Endodermal cell (in vitro differentiated cells): ENCODE results near the gene MYO16. TPM values are rescaled to one million over a fixed set of nuclear protein-coding genes. Genes with fewer than 3 reads are reported as not detected.

ENCODE experiments used
- DNase-seq: peaks from one replicate; pipeline ENCODE4 v3.0.0-alpha.2; 2017
- H3K27ac ChIP-seq: 2 replicates; pipeline ENCODE4 v1.5.1; 2013; ENCODE audit warnings: mild to moderate bottlenecking, low read depth, low read length, moderate library complexity
- H3K27me3 ChIP-seq: 2 replicates; pipeline ENCODE4 v1.6.1; 2013; ENCODE audit warnings: mild to moderate bottlenecking, low read length, moderate library complexity; ENCODE audit not compliant: insufficient read depth, control insufficient read depth, poor library complexity, severe bottlenecking
- H3K36me3 ChIP-seq: 2 replicates; pipeline ENCODE4 v1.7.0; 2013; ENCODE audit warnings: mild to moderate bottlenecking, low read length, moderate library complexity; ENCODE audit not compliant: control insufficient read depth, insufficient read depth
- H3K4me1 ChIP-seq: one replicate; pipeline ENCODE4 v1.7.0; 2013; ENCODE audit warnings: low read length; ENCODE audit not compliant: control insufficient read depth, insufficient read depth
- H3K4me3 ChIP-seq: 2 replicates; pipeline ENCODE4 v1.5.1; 2013; ENCODE audit warnings: mild to moderate bottlenecking, low read length, moderate library complexity
- H3K9ac ChIP-seq: 2 replicates; pipeline ENCODE4 v1.6.1; 2013; ENCODE audit warnings: mild to moderate bottlenecking, low read length, moderate library complexity; ENCODE audit not compliant: poor library complexity, severe bottlenecking; ENCODE audit errors: extremely low read depth
- H3K9me3 ChIP-seq: 2 replicates; pipeline ENCODE4 v1.6.1; 2013; ENCODE audit warnings: mild to moderate bottlenecking, low read length, moderate library complexity; ENCODE audit not compliant: control insufficient read depth
- H3K27ac Mint-ChIP-seq: 2 replicates; pipeline ENCODE4 v1.8.0; 2020; ENCODE audit warnings: mixed read lengths
- H3K27me3 Mint-ChIP-seq: 2 replicates; pipeline ENCODE4 v1.8.0; 2021; ENCODE audit warnings: mild to moderate bottlenecking, mixed read lengths; ENCODE audit not compliant: insufficient read depth
- H3K36me3 Mint-ChIP-seq: 2 replicates; pipeline ENCODE4 v1.8.0; 2020; ENCODE audit warnings: low read depth, mixed read lengths
- H3K4me1 Mint-ChIP-seq: 2 replicates; pipeline ENCODE4 v1.8.0; 2020; ENCODE audit warnings: mixed read lengths
- H3K4me3 Mint-ChIP-seq: 2 replicates; pipeline ENCODE4 v1.8.0; 2020; ENCODE audit warnings: mild to moderate bottlenecking, moderate library complexity, mixed read lengths
- H3K9me3 Mint-ChIP-seq: 2 replicates; pipeline ENCODE4 v1.8.0; 2020; ENCODE audit warnings: mild to moderate bottlenecking, mixed read lengths
- CTCF ChIP-seq: fragments of 200-600 bp; sonication (generic); conservative IDR thresholded peaks from 2 replicates; pipeline ENCODE4 v1.5.0; 2021; ENCODE audit warnings: antibody characterized with exemption, mild to moderate bottlenecking
- WGBS, 2 experiments: methylation state at CpG; one replicate each; pipeline versions ENCODE4 v1.1.5 to v1.1.7; 2013; ENCODE audit warnings: missing lambda C conversion rate in 2 of 2, mixed read lengths in 1 of 2; ENCODE audit not compliant: insufficient coverage in 1 of 2, insufficient read length in 1 of 2; 5-methylcytosine and 5-hydroxymethylcytosine counted together
- total RNA-seq, 2 donors: library from RNA; stranded (reverse); fragmentation: NEBNext Ultra II Directional in 1 of 2; extraction: Animal tissue kit (Norgen Biotek cat#: 25700) in 1 of 2; gene quantifications; 2 replicates in 1 of 2; 3 replicates in 1 of 2; pipeline ENCODE4 v1.2.1, GENCODE V29; 2021

MYO16 gene
- total RNA-seq, 2 donors from 2014 or later, result 0.70 to 1.2 TPM

GRCh38 chr13:108950333-108951010 lies 321.1 kb downstream of the MYO16 start:
- Mint-ChIP-seq H3K27me3 (no peaks in the 10 kb centered on the region), H3K4me3 (no peak overlapping the region), H3K9me3 (no peaks in the 10 kb centered on the region), H3K4me1 (peaks cover 7% of the 10 kb centered on the region), H3K36me3 (no peaks in the 10 kb centered on the region), H3K27ac (no peak overlapping the region)
- Histone ChIP-seq H3K9me3 (no peaks in the 10 kb centered on the region), H3K27me3 (no peaks in the 10 kb centered on the region), H3K36me3 (no peaks in the 10 kb centered on the region), H3K9ac (no peak overlapping the region), H3K4me1 (no peaks in the 10 kb centered on the region), H3K4me3 (no peak overlapping the region), H3K27ac (no peak overlapping the region)
- no peak for DNase-seq
- TF ChIP-seq CTCF, result no peak
- 93 to 95% methylated on average over 4 to 7 of the region's 8 CpGs for WGBS, 2 experiments

GRCh38 chr13:108955741-108956140 lies 326.3 kb downstream of the MYO16 start:
- DNase-seq, result no peak
- H3K27ac ChIP-seq, result no peak overlapping the region
- H3K36me3 Mint-ChIP-seq, result no peaks in the 10 kb centered on the region
- no peak overlapping the region for H3K9ac ChIP-seq
- no peaks in the 10 kb centered on the region for H3K4me1 Mint-ChIP-seq
- TF ChIP-seq CTCF, result no peak
- no peaks in the 10 kb centered on the region for H3K36me3 ChIP-seq
- 88 to 95% methylated on average over 3 to 5 of the region's 5 CpGs for WGBS, 2 experiments
- H3K9me3 ChIP-seq, result no peaks in the 10 kb centered on the region
- H3K27ac Mint-ChIP-seq, result no peak overlapping the region
- H3K4me3 Mint-ChIP-seq, result no peak overlapping the region
- H3K4me3 ChIP-seq, result no peak overlapping the region
- H3K27me3 ChIP-seq, result no peaks in the 10 kb centered on the region
- no peaks in the 10 kb centered on the region for H3K9me3 Mint-ChIP-seq
- no peaks in the 10 kb centered on the region for H3K27me3 Mint-ChIP-seq
- H3K4me1 ChIP-seq, result no peaks in the 10 kb centered on the region

- TF ChIP-seq CTCF, result peak; percentile 14
- H3K36me3 ChIP-seq, result no peaks in the 10 kb centered on the region
- Mint-ChIP-seq H3K27me3 (no peaks in the 10 kb centered on the region), H3K27ac (no peak overlapping the region), H3K4me3 (no peak overlapping the region), H3K9me3 (no peaks in the 10 kb centered on the region), H3K4me1 (no peaks in the 10 kb centered on the region), H3K36me3 (no peaks in the 10 kb centered on the region)
- no peak overlapping the region for H3K9ac ChIP-seq
- no peaks in the 10 kb centered on the region for H3K4me1 ChIP-seq
- no peak overlapping the region for H3K27ac ChIP-seq
- no peak for DNase-seq
- 87 to 96% methylated on average over 8 to 11 of the region's 11 CpGs for WGBS, 2 experiments
- no peaks in the 10 kb centered on the region for H3K9me3 ChIP-seq
- no peaks in the 10 kb centered on the region for H3K27me3 ChIP-seq
- H3K4me3 ChIP-seq, result no peak overlapping the region
Observed at GRCh38 chr13:108957369-108958012, 328.1 kb downstream of the MYO16 start.
